GM12878 (cell line): ENCODE measurements around the gene TMEM109. TPM values are rescaled to one million over a fixed set of nuclear protein-coding genes. Genes with fewer than 3 reads are reported as not detected.
A peak's percentile ranks its signal among the peaks of the same experiment; 100 is the strongest.

Experiments used
- ATF2 ChIP-seq: IDR thresholded peaks from 2 replicates; pipeline ENCODE4 v1.6.1; 2012; ENCODE audit warnings: low read length, inconsistent platforms
- BMI1 ChIP-seq: fragments of 450-650 bp; IDR thresholded peaks from 2 replicates; pipeline ENCODE4 v1.6.1; 2016; ENCODE audit warnings: mild to moderate bottlenecking, moderate library complexity, borderline replicate concordance
- CBFB ChIP-seq: IDR thresholded peaks from 2 replicates; pipeline ENCODE4 v1.6.1; 2016; ENCODE audit warnings: antibody characterized with exemption, low read depth
- CBX3 ChIP-seq: fragments of 200-600 bp; sonication (generic); IDR thresholded peaks from 2 replicates; pipeline ENCODE4 v1.6.1; 2016; ENCODE audit warnings: low read depth, borderline replicate concordance
- FOS ChIP-seq: IDR thresholded peaks from 3 replicates; pipeline ENCODE4 v1.6.1; 2011; ENCODE audit warnings: borderline replicate concordance; ENCODE audit not compliant: insufficient read length; ENCODE audit errors: extremely low read depth
- GABPA ChIP-seq: IDR thresholded peaks from 2 replicates; pipeline ENCODE4 v1.6.1; 2014; ENCODE audit warnings: antibody characterized with exemption, low read depth, mild to moderate bottlenecking, inconsistent platforms
- KLF5 ChIP-seq: fragments of 450-650 bp; IDR thresholded peaks from 2 replicates; pipeline ENCODE4 v1.6.1; 2014; ENCODE audit warnings: mild to moderate bottlenecking; ENCODE audit not compliant: partially characterized antibody
- MTA2 ChIP-seq: fragments of 450-650 bp; IDR thresholded peaks from 2 replicates; pipeline ENCODE4 v1.6.1; 2016; ENCODE audit warnings: low read depth, mild to moderate bottlenecking, moderate library complexity
- MYC ChIP-seq: IDR thresholded peaks from 2 replicates; pipeline ENCODE4 v1.6.1; 2011; ENCODE audit warnings: mild to moderate bottlenecking, low read length, moderate library complexity, inconsistent platforms; ENCODE audit not compliant: insufficient read depth, insufficient replicate concordance, insufficient read length, severe bottlenecking
- RELA ChIP-seq: fragments of 450-650 bp; IDR thresholded peaks from 2 replicates; pipeline ENCODE4 v1.8.0; 2014; ENCODE audit warnings: borderline replicate concordance; ENCODE audit not compliant: partially characterized antibody
- RFX5 ChIP-seq: IDR thresholded peaks from 2 replicates; pipeline ENCODE4 v1.6.1; 2011; ENCODE audit warnings: low read depth, low read length, improper control_type of control experiment
- SMAD1 ChIP-seq: fragments of 450-650 bp; IDR thresholded peaks from 2 replicates; pipeline ENCODE4 v1.6.1; 2018; ENCODE audit warnings: mild to moderate bottlenecking, low read depth; ENCODE audit not compliant: partially characterized antibody
- SMAD5 ChIP-seq: IDR thresholded peaks from 2 replicates; pipeline ENCODE4 v1.6.1; 2016; ENCODE audit warnings: antibody characterized with exemption, low read depth
- SMC3 ChIP-seq: IDR thresholded peaks from 2 replicates; pipeline ENCODE4 v1.6.1; 2011; ENCODE audit warnings: low read length, improper control_type of control experiment, borderline replicate concordance
- SPI1 ChIP-seq: IDR thresholded peaks from 2 replicates; pipeline ENCODE4 v1.6.1; 2011; ENCODE audit warnings: low read depth, mild to moderate bottlenecking, low read length, moderate library complexity, borderline replicate concordance; ENCODE audit not compliant: insufficient read depth
- SREBF2 ChIP-seq: IDR thresholded peaks from 2 replicates; pipeline ENCODE4 v1.6.1; 2012; ENCODE audit warnings: mild to moderate bottlenecking, low read length
- SRF ChIP-seq, 2 experiments: IDR thresholded peaks; 2 replicates each; pipeline ENCODE4 v1.6.1; 2011; ENCODE audit warnings: low read depth in 2 of 2, low read length in 2 of 2, mild to moderate bottlenecking in 1 of 2, moderate library complexity in 1 of 2
- STAT1 ChIP-seq: fragments of 450-650 bp; conservative IDR thresholded peaks from 2 replicates; pipeline ENCODE4 v1.6.1; 2014; ENCODE audit warnings: antibody characterized with exemption, mild to moderate bottlenecking
- STAT3 ChIP-seq: IDR thresholded peaks from 2 replicates; pipeline ENCODE4 v1.6.1; 2011; ENCODE audit warnings: low read depth, low read length, improper control_type of control experiment
- SUPT20H ChIP-seq: IDR thresholded peaks from 2 replicates; pipeline ENCODE4 v1.6.1; 2011; ENCODE audit warnings: low read depth, mild to moderate bottlenecking, low read length, moderate library complexity, borderline replicate concordance; ENCODE audit not compliant: control insufficient read depth
- ZBTB11 ChIP-seq: fragments of 450-650 bp; formaldehyde crosslinking; IDR thresholded peaks from 2 replicates; pipeline ENCODE4 v1.5.0; 2022; ENCODE audit warnings: mild to moderate bottlenecking, missing genetic modification characterization
- ZBTB4 ChIP-seq: fragments of 450-650 bp; formaldehyde crosslinking; IDR thresholded peaks from 2 replicates; pipeline ENCODE4 v1.4.0; 2022; ENCODE audit warnings: mild to moderate bottlenecking, moderate library complexity
- polyA plus RNA-seq, 11 experiments: library from polyadenylated mRNA; depleted of rRNA in 4 of 11; unstranded in 6 of 11; stranded (reverse) in 5 of 11; fragments of >200 nt; fragmentation: Nextera tagmentation in 4 of 11; fragmentation: Illumina TruSeq in 1 of 11; extraction: Ambion mirVana in 4 of 11; extraction: Trizol in 1 of 11; gene quantifications; 1 replicate in 1 of 11; 2 replicates in 10 of 11; pipeline versions ENCODE4 v1.2.1 to v1.2.3, GENCODE V29; 2011 to 2016; ENCODE audit warnings: inconsistent platforms in 2 of 11, missing spikeins in 2 of 11, low read depth in 1 of 11
- total RNA-seq, 4 experiments: library from RNA; depleted of rRNA in 3 of 4; stranded (reverse); fragments of >200 nt in 3 of 4; fragmentation: Illumina TruSeq in 1 of 4; extraction: Trizol in 1 of 4; gene quantifications; 2 replicates each; pipeline versions ENCODE4 v1.2.1 to v1.2.3, GENCODE V29; 2013 to 2021
- TF ChIP-seq, protein P1 (sequence below): fragments of 450-650 bp; IDR thresholded peaks from 2 replicates; pipeline ENCODE4 v1.6.1; 2014; ENCODE audit warnings: mild to moderate bottlenecking

Gene TMEM109
- total and polyA plus RNA-seq, 10 of the 15 experiments (the other 5 are each of a cell fraction or from before 2014, with no cell fraction given) = 21.9 to 199 (median 85.2) TPM

DNA sequence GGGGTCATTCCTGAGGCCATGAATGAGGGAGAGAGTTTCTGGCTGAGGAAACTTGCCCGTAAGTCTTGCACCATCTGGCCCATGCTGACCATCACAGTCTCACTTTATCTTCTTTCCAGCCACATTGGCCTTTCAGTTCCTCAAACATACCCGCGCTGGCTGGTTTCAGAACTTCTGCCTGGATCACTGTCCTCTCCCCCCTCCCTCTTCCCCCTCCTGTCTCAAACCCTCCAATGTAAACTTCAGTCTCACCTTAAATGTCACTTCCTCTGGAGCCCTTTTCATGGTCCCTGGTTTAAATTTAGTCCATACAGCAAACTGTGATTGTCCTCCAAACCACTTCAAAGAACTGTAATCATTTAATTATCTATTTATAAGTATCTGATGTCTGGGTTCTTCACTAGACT, 3.7 kb upstream of the TMEM109 start (continued):
- TF ChIP-seq CBX3 = no peak
- no peak for TF ChIP-seq KLF5
- no peak for TF ChIP-seq FOS
- no peak for TF ChIP-seq ZBTB4
- 0 out of 2 replicates have a peak, but pooled peaks have one; percentile 66 for TF ChIP-seq CBFB
- TF ChIP-seq SPI1 = peak; percentile 99
- peak; percentile 91 for TF ChIP-seq MTA2
- TF ChIP-seq RELA = no peak
- no peak for TF ChIP-seq RFX5
- no peak for TF ChIP-seq MYC
- TF ChIP-seq BMI1 = peak; percentile 66; the same call in 1 of the 2 replicates
- TF ChIP-seq GABPA = no peak
- TF ChIP-seq SMAD5 = no peak
- no peak for TF ChIP-seq SUPT20H
- TF ChIP-seq ATF2 = no peak
- no peak for TF ChIP-seq SMC3
- no peak for TF ChIP-seq ZBTB11 (CRISPR knock-in tag)
- TF ChIP-seq SMAD1 = no peak
- TF ChIP-seq, protein P1, sequence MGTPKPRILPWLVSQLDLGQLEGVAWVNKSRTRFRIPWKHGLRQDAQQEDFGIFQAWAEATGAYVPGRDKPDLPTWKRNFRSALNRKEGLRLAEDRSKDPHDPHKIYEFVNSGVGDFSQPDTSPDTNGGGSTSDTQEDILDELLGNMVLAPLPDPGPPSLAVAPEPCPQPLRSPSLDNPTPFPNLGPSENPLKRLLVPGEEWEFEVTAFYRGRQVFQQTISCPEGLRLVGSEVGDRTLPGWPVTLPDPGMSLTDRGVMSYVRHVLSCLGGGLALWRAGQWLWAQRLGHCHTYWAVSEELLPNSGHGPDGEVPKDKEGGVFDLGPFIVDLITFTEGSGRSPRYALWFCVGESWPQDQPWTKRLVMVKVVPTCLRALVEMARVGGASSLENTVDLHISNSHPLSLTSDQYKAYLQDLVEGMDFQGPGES = no peak
- TF ChIP-seq STAT3 = no peak
- peak in 1 of 2 experiments; percentile 79; a peak in 2 of 4 replicates for TF ChIP-seq SRF (IDR thresholded peaks at IDR 0.05; ENCODE audit: low read depth in 2 of 2, low read length in 2 of 2)
- TF ChIP-seq SREBF2 = no peak
- TF ChIP-seq STAT1 = no peak
